ENCODE measurements around the gene RXRG. TPM values are rescaled to one million over a fixed set of nuclear protein-coding genes. Genes with fewer than 3 reads are reported as not detected.

Gene RXRG
- total RNA-seq, 1 donor from 2014 or later, result not detected

- intact Hi-C loops (cut with micrococcal nuclease), result no loop called here
Observed at GRCh38 chr1:165451691-165452090, 6.8 kb upstream of the RXRG start.

- intact Hi-C loops (cut with micrococcal nuclease), result loop anchor here (10.0 kb wide), 1 partner anchor 94 kb away; the partner anchor contains the start of gene LMX1A
Observed at GRCh38 chr1:165449131-165449530, 4.2 kb upstream of the RXRG start.

GRCh38 chr1:165445388-165445787 lies 462 bp upstream of the RXRG start:
- intact Hi-C loops (cut with micrococcal nuclease), result loop anchor here (10.0 kb wide), 1 partner anchor 91 kb away; the partner anchor contains the start of gene LMX1A

GRCh38 chr1:165443539-165444311 lies 1.2 kb downstream of the RXRG start:
- intact Hi-C loops (cut with micrococcal nuclease), result loop anchor here (10.0 kb wide), 1 partner anchor 89 kb away; the partner anchor contains the start of gene LMX1A

- intact Hi-C loops (cut with micrococcal nuclease), result loop anchor here (10.0 kb wide), 1 partner anchor 88 kb away; the partner anchor contains the start of gene LMX1A
Observed at GRCh38 chr1:165442653-165443052, 2.3 kb downstream of the RXRG start.

- intact Hi-C loops (cut with micrococcal nuclease), result loop anchor here (10.0 kb wide), 1 partner anchor 87 kb away; the partner anchor contains the start of gene LMX1A
Observed at GRCh38 chr1:165442053-165442452, 2.9 kb downstream of the RXRG start.

GRCh38 chr1:165441166-165441880 lies 3.6 kb downstream of the RXRG start:
- intact Hi-C loops (cut with micrococcal nuclease), result loop anchor here (10.0 kb wide), 1 partner anchor 87 kb away; the partner anchor contains the start of gene LMX1A

- intact Hi-C loops (cut with micrococcal nuclease), result no loop called here
Observed at GRCh38 chr1:165439330-165439729, 5.6 kb downstream of the RXRG start.

GRCh38 chr1:165436994-165437393 lies 7.9 kb downstream of the RXRG start:
- intact Hi-C loops (cut with micrococcal nuclease), result no loop called here

- intact Hi-C loops (cut with micrococcal nuclease), result no loop called here
Observed at GRCh38 chr1:165435801-165436200, 9.1 kb downstream of the RXRG start.

GRCh38 chr1:165434281-165434680 lies 10.6 kb downstream of the RXRG start:
- intact Hi-C loops (cut with micrococcal nuclease), result no loop called here

- intact Hi-C loops (cut with micrococcal nuclease), result no loop called here
Observed at GRCh38 chr1:165431079-165431478, 13.8 kb downstream of the RXRG start.

- intact Hi-C loops (cut with micrococcal nuclease), result no loop called here
Observed at GRCh38 chr1:165426745-165427144, 18.2 kb downstream of the RXRG start.

- intact Hi-C loops (cut with micrococcal nuclease), result no loop called here
Observed at GRCh38 chr1:165425621-165426020, 19.3 kb downstream of the RXRG start.

- intact Hi-C loops (cut with micrococcal nuclease), result no loop called here
Observed at GRCh38 chr1:165424454-165425216, 20.3 kb downstream of the RXRG start.

GRCh38 chr1:165423136-165423535 lies 21.8 kb downstream of the RXRG start:
- intact Hi-C loops (cut with micrococcal nuclease), result no loop called here

- intact Hi-C loops (cut with micrococcal nuclease), result no loop called here
Observed at GRCh38 chr1:165420655-165421054, 24.3 kb downstream of the RXRG start.

- intact Hi-C loops (cut with micrococcal nuclease), result no loop called here
Observed at GRCh38 chr1:165419839-165420238, 25.1 kb downstream of the RXRG start.

GRCh38 chr1:165418195-165418594 lies 26.7 kb downstream of the RXRG start:
- intact Hi-C loops (cut with micrococcal nuclease), result no loop called here

- intact Hi-C loops (cut with micrococcal nuclease), result no loop called here
Observed at GRCh38 chr1:165416876-165417275, 28.1 kb downstream of the RXRG start.

- intact Hi-C loops (cut with micrococcal nuclease), result no loop called here
Observed at GRCh38 chr1:165415068-165415467, 29.9 kb downstream of the RXRG start.
